Epithelial cell of proximal tubule (primary cell): ENCODE results near the gene ANKRD33. TPM values are rescaled to one million over a fixed set of nuclear protein-coding genes. Genes with fewer than 3 reads are reported as not detected.

ENCODE experiments used
- DNase-seq: peaks from one replicate; pipeline ENCODE4 v3.0.0-alpha.2; 2011; ENCODE audit warnings: low read depth
- H3K4me3 ChIP-seq: 2 replicates; pipeline ENCODE4 v1.5.1; 2011; ENCODE audit warnings: low read depth, mild to moderate bottlenecking, low read length
- CTCF ChIP-seq: conservative IDR thresholded peaks from 2 replicates; pipeline ENCODE4 v1.5.1; 2012; ENCODE audit warnings: low read depth, mild to moderate bottlenecking, low read length
- total RNA-seq: library from RNA; depleted of rRNA; stranded (reverse); fragments of >200 nt; gene quantifications from 2 replicates; pipeline ENCODE4 v1.2.3, GENCODE V29; 2015

Gene ANKRD33
- total RNA-seq, 1 donor from 2014 or later = not detected

GRCh38 chr12:51926064-51926632 is 38.2 kb downstream of the ANKRD33 start:
- no peak for TF ChIP-seq CTCF
- no peak for DNase-seq

GRCh38 chr12:51926718-51927117 is 38.8 kb downstream of the ANKRD33 start:
- no peak overlapping the region for H3K4me3 ChIP-seq
- peak; percentile 77 for TF ChIP-seq CTCF
- no peak for DNase-seq

More at GRCh38 chr12:51926064-51926632, 38.2 kb downstream of the ANKRD33 start:
- H3K4me3 ChIP-seq = no peak overlapping the region

GRCh38 chr12:51932218-51933076 is 44.5 kb downstream of the ANKRD33 start:
- no peak overlapping the region for H3K4me3 ChIP-seq
- no peak for TF ChIP-seq CTCF
- DNase-seq = no peak

- no peak for DNase-seq
- TF ChIP-seq CTCF = no peak
- no peak overlapping the region for H3K4me3 ChIP-seq
Measured at GRCh38 chr12:51934080-51934479, 46.2 kb downstream of the ANKRD33 start.

GRCh38 chr12:51937926-51938325 is 50.0 kb downstream of the ANKRD33 start:
- DNase-seq = no peak
- H3K4me3 ChIP-seq = no peak overlapping the region
- no peak for TF ChIP-seq CTCF

GRCh38 chr12:51938726-51939125 is 50.8 kb downstream of the ANKRD33 start:
- DNase-seq = no peak
- H3K4me3 ChIP-seq = no peak overlapping the region
- TF ChIP-seq CTCF = no peak
